GM23338 (cell line): ENCODE measurements around the gene DAZAP1.
"Not testable (repeated sequence)": the region's sequence is repeated elsewhere in the genome, so short reads cannot be mapped to it uniquely, and the experiment has no call there.

Source experiments
- NANOG ChIP-seq: IDR thresholded peaks from 2 replicates; pipeline ENCODE4 v1.6.1; 2016; ENCODE audit warnings: antibody characterized with exemption, borderline replicate concordance
- POLR2AphosphoS5 ChIP-seq: IDR thresholded peaks from 2 replicates; pipeline ENCODE4 v1.6.1; 2016; ENCODE audit warnings: antibody characterized with exemption, low read depth
- TF ChIP-seq, protein P1 (sequence below), 2 experiments: fragments of 200-600 bp in 1 of 2; sonication (generic) in 1 of 2; conservative IDR thresholded peaks; 2 replicates each; pipeline versions ENCODE4 v1.5.1 to v1.6.1; 2016 to 2017; ENCODE audit warnings: antibody characterized with exemption in 2 of 2, low read depth in 2 of 2, mild to moderate bottlenecking in 2 of 2, moderate library complexity in 1 of 2

DNA sequence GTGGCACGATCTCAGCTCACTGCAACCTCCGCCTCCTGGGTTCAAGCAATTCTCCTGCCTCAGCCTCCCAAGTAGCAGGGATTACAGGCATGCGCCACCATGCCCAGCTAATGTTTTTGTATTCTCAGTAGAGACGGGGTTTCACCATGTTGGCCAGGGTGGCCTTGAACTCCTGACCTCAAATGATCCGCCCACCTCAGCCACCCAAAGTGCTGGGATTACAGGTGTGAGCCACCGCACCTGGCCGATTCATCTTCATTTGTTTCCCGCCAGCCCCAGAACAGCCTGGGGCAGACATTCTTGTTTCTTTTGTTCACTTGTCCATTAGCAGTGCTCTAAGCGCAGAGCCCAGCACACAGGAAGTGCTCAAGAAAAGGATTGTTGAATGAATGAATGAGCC lies 69.7 kb downstream of the DAZAP1 start:
- TF ChIP-seq, protein P1, sequence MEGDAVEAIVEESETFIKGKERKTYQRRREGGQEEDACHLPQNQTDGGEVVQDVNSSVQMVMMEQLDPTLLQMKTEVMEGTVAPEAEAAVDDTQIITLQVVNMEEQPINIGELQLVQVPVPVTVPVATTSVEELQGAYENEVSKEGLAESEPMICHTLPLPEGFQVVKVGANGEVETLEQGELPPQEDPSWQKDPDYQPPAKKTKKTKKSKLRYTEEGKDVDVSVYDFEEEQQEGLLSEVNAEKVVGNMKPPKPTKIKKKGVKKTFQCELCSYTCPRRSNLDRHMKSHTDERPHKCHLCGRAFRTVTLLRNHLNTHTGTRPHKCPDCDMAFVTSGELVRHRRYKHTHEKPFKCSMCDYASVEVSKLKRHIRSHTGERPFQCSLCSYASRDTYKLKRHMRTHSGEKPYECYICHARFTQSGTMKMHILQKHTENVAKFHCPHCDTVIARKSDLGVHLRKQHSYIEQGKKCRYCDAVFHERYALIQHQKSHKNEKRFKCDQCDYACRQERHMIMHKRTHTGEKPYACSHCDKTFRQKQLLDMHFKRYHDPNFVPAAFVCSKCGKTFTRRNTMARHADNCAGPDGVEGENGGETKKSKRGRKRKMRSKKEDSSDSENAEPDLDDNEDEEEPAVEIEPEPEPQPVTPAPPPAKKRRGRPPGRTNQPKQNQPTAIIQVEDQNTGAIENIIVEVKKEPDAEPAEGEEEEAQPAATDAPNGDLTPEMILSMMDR (conservative IDR thresholded peaks at IDR 0.05; ENCODE audit: low read depth in 2 of 2), result not testable (repeated sequence)
- TF ChIP-seq POLR2AphosphoS5, NANOG: not testable (repeated sequence)
